K562 (cell line): ENCODE data around the gene APP. TPM values are rescaled to one million over a fixed set of nuclear protein-coding genes. Genes with fewer than 3 reads are reported as not detected.

Experiments used
- ATAC-seq: fragments of 200-7000 bp; cut with Tn5 transposase; 3 replicates; pipeline ENCODE4 v1.9.1; 2020; ENCODE audit warnings: moderate library complexity
- BruUV-seq: library from RNA; stranded (reverse); fragments of 400-500 nt; replicated peaks from 2 replicates; lab custom pipeline; 2021; lab: Mats Ljungman, UMichigan
- CTCF ChIA-PET: fragments of 300-600 bp; formaldehyde crosslinking; extraction: SDS; loops from one replicate; lab custom pipeline; 2021; ENCODE audit warnings: low intra/inter-chr PET ratio; lab: Yijun Ruan, JAX
- POLR2A ChIA-PET: fragments of 300-600, 350-650 bp; sonication (Branson Sonifier 250); formaldehyde crosslinking; extraction: SDS; loops from one replicate; lab custom pipeline; 2021; ENCODE audit warnings: antibody characterized with exemption, inconsistent platforms; lab: Yijun Ruan, JAX
- DNase-seq, 4 experiments: peaks; one replicate each; pipeline versions ENCODE4 v3.0.0 to v3.0.0-alpha.2; 2011 to 2018; ENCODE audit warnings: low spot score in 3 of 4, mixed read lengths in 3 of 4; ENCODE audit errors: extremely low read depth in 1 of 4
- FAIRE-seq: peaks from 2 replicates; lab custom pipeline; 2011; peaks lifted over from hg19 to GRCh38; lab: Jason Lieb, UNC
- H2AFZ ChIP-seq: 2 replicates; pipeline ENCODE4 v1.6.0; 2011; ENCODE audit warnings: low read depth, low read length, control low read depth, inconsistent platforms
- H3K27ac ChIP-seq: fragments of 200-600 bp; 3 replicates; pipeline ENCODE4 v1.8.0; 2011; ENCODE audit warnings: low read depth, mild to moderate bottlenecking, control low read depth, inconsistent platforms, low read length, moderate library complexity, mixed read lengths; ENCODE audit errors: extremely low read depth
- H3K27me3 ChIP-seq, 2 experiments: fragments of 300-600 bp in 1 of 2; 2 replicates in 1 of 2; 3 replicates in 1 of 2; pipeline versions ENCODE4 v1.6.0 to v1.8.0; 2011; ENCODE audit warnings: inconsistent platforms in 2 of 2, low read length in 2 of 2, mild to moderate bottlenecking in 1 of 2, mixed read lengths in 1 of 2, moderate library complexity in 1 of 2; ENCODE audit not compliant: control insufficient read depth in 2 of 2, insufficient read depth in 2 of 2
- H3K36me3 ChIP-seq: fragments of 300-600 bp; 3 replicates; pipeline ENCODE4 v1.8.0; 2011; ENCODE audit warnings: mild to moderate bottlenecking, low read length, inconsistent platforms; ENCODE audit not compliant: control insufficient read depth, insufficient read depth
- H3K4me1 ChIP-seq, 2 experiments: fragments of 200-600 bp in 1 of 2; replicated peaks in 1 of 2; 2 replicates in 1 of 2; 3 replicates in 1 of 2; pipeline versions ENCODE4 v1.5.1 to v1.8.0; 2011; ENCODE audit warnings: inconsistent platforms in 2 of 2, low read length in 2 of 2, mild to moderate bottlenecking in 1 of 2, mixed read lengths in 1 of 2, moderate library complexity in 1 of 2; ENCODE audit not compliant: control insufficient read depth in 2 of 2, insufficient read depth in 2 of 2
- H3K4me2 ChIP-seq: 2 replicates; pipeline ENCODE4 v1.6.1; 2011; ENCODE audit warnings: low read length, control low read depth, inconsistent platforms, mixed read lengths; ENCODE audit not compliant: insufficient read depth
- H3K4me3 ChIP-seq: fragments of 200-600 bp; sonication (generic), shearing (Covaris generic); 2 replicates; pipeline ENCODE4 v1.5.1; 2016; ENCODE audit warnings: control low read depth, inconsistent platforms
- H3K79me2 ChIP-seq: fragments of 200-600 bp; 3 replicates; pipeline ENCODE4 v1.8.0; 2011; ENCODE audit warnings: low read length, inconsistent platforms; ENCODE audit not compliant: control insufficient read depth, insufficient read depth
- H3K9ac ChIP-seq, 2 experiments: 2 replicates each; pipeline versions ENCODE4 v1.6.0 to v1.6.1; 2011; ENCODE audit warnings: low read depth in 2 of 2, low read length in 2 of 2, control low read depth in 1 of 2, inconsistent platforms in 1 of 2, mild to moderate bottlenecking in 1 of 2, mixed read lengths in 1 of 2; ENCODE audit not compliant: insufficient read depth in 1 of 2
- H3K9me1 ChIP-seq: one replicate; pipeline ENCODE4 v1.6.0; 2011; ENCODE audit warnings: inconsistent platforms, mild to moderate bottlenecking, low read length, moderate library complexity; ENCODE audit not compliant: control insufficient read depth, insufficient read depth
- H3K9me3 ChIP-seq: replicated peaks from 2 replicates; pipeline ENCODE4 v1.5.1; 2011; ENCODE audit warnings: low read depth, low read length, inconsistent platforms; ENCODE audit not compliant: control insufficient read depth, insufficient read depth
- H4K20me1 ChIP-seq: replicated peaks from 2 replicates; pipeline ENCODE4 v1.6.1; 2011; ENCODE audit warnings: low read length, inconsistent platforms, mixed read lengths; ENCODE audit not compliant: control insufficient read depth, insufficient read depth
- ADNP ChIP-seq: fragments of 200-800 bp; sonication (Bioruptor generic); IDR thresholded peaks from 2 replicates; pipeline ENCODE4 v1.6.1; 2016; ENCODE audit warnings: missing genetic modification characterization, missing compliant biosample characterization
- BRD4 ChIP-seq: fragments of 200-600 bp; sonication (generic); IDR thresholded peaks from 2 replicates; pipeline ENCODE4 v1.6.1; 2017; ENCODE audit warnings: inconsistent platforms
- C11orf30 ChIP-seq: fragments of 450-650 bp; IDR thresholded peaks from 2 replicates; pipeline ENCODE4 v1.6.1; 2016; ENCODE audit warnings: low read depth, mild to moderate bottlenecking
- RAD21 ChIP-seq, 2 experiments: fragments of 250-450 bp in 1 of 2; fragments of 450-650 bp in 1 of 2; sonication (Bioruptor Pico) in 1 of 2; formaldehyde crosslinking in 1 of 2; IDR thresholded peaks in 1 of 2; conservative IDR thresholded peaks in 1 of 2; 2 replicates each; pipeline versions ENCODE4 v1.4.0 to v1.8.0; 2020 to 2022; ENCODE audit warnings: mild to moderate bottlenecking in 2 of 2, moderate library complexity in 1 of 2
- SAFB ChIP-seq: fragments of 200-400 bp; formaldehyde crosslinking; IDR thresholded peaks from 2 replicates; pipeline ENCODE4 v1.6.1; 2017; ENCODE audit warnings: low read depth, low read length, borderline replicate concordance
- WGBS: fragments of 100-300 bp; shearing (Covaris generic); methylation state at CpG from one replicate; pipeline ENCODE4 v1.1.6; 2016; ENCODE audit warnings: low coverage, mixed read lengths; ENCODE audit not compliant: insufficient coverage; ENCODE audit errors: missing lambda C conversion rate; 5-methylcytosine and 5-hydroxymethylcytosine counted together
- in situ Hi-C: fragments of 300-500 bp; cut with MboI; formaldehyde crosslinking; loops from 4 replicates; pipeline ENCODE4 v1.15.0; 2018; ENCODE audit warnings: inconsistent platforms, mixed read lengths
- intact Hi-C: fragments of 100-400 bp; cut with micrococcal nuclease; formaldehyde crosslinking; loops from 2 replicates; pipeline ENCODE4 v1.14.2; 2022
- polyA plus RNA-seq, 8 experiments: library from polyadenylated mRNA; depleted of rRNA in 4 of 8; stranded (reverse) in 5 of 8; unstranded in 3 of 8; fragments of >200 nt; fragmentation: Nextera tagmentation in 2 of 8; fragmentation: Illumina TruSeq in 1 of 8; extraction: Ambion mirVana in 2 of 8; extraction: Trizol in 1 of 8; gene quantifications; 2 replicates each; pipeline versions ENCODE4 v1.2.1 to v1.2.3, GENCODE V29; 2011 to 2014; ENCODE audit warnings: inconsistent platforms in 1 of 8, missing spikeins in 1 of 8
- total RNA-seq, 7 experiments: library from RNA; depleted of rRNA in 6 of 7; stranded (reverse); fragments of >200 nt in 6 of 7; fragmentation: Illumina TruSeq in 2 of 7; extraction: Trizol in 2 of 7; gene quantifications; 2 replicates each; pipeline versions ENCODE4 v1.2.1 to v1.2.3, GENCODE V29; 2011 to 2021; ENCODE audit warnings: low replicate concordance in 1 of 7

The APP gene
- total and polyA plus RNA-seq, 9 of the 15 experiments (the other 6 are each of a cell fraction or from before 2014, with no cell fraction given) = 0.01 to 1.5 (median 0.16) TPM; not detected in 5

DNA sequence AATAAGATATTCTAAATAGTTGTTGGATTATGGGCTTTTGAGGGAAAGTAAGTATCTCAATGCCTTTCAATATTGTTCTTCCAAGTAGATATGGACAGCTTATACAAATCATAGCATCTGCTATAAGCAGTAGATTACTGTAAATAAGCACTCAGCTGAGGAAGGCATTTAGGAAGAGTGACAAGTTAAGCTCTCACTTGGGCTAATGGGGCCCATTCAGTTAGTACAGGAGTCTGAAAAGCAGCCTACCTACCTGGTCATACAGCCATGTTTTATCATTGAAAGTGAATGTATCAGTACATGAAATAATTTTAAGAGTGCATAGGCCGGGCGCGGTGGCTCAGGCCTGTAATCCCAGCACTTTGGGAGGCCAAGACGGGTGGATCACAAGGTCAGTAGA is 73.1 kb downstream of the APP start:
- Histone ChIP-seq H3K27ac (no peak overlapping the region), H3K9me3 (no peaks in the 10 kb centered on the region), H4K20me1 (no peaks in the 10 kb centered on the region), H3K79me2 (no peaks in the 10 kb centered on the region), H3K4me2 (no peak overlapping the region), H2AFZ (no peak overlapping the region), H3K4me1 (no peaks in the 10 kb centered on the region), H3K9me1 (no peaks in the 10 kb centered on the region), H3K27me3 (no peaks in the 10 kb centered on the region), H3K36me3 (no peaks in the 10 kb centered on the region), H3K9ac (no peak overlapping the region), H3K4me3 (no peak overlapping the region)
- in situ Hi-C loops (no loop called here), intact Hi-C loops (no loop called here)
- ATAC-seq = no peak
- 20% methylated on average over 4 of the region's 4 CpGs for WGBS
- DNase-seq = no peak
- no TSS peak for BruUV-seq
- ChIA-PET POLR2A (no interaction called here), CTCF (no interaction called here)
- no peak for FAIRE-seq
- TF ChIP-seq RAD21 (CRISPR knock-in tag; conservative IDR thresholded peaks at IDR 0.05 in 1 of 2, IDR thresholded peaks at IDR 0.05 in 1 of 2) (no peak), ADNP (tag) (no peak), BRD4 (no peak), SAFB (no peak), C11orf30 (no peak)
